Fibroblast of the conjunctiva (primary cell): Measurements from ENCODE around the gene CAND2.

Experiments
- DNase-seq: peaks from one replicate; pipeline ENCODE4 v3.0.0-alpha.2; 2010; ENCODE audit warnings: low read depth

The CAND2 gene

GRCh38 chr3:12796171-12797123, at the start of gene CAND2:
Gene CAND2, plus strand, starts transcription at chr3:12796680. Its CDS starts 41 bp downstream, at chr3:12796721.
- peak; percentile 23 for DNase-seq

- DNase-seq = no peak
These were observed 48.0 kb upstream of the CAND2 start for GRCh38 chr3:12748477-12748876.

DNA sequence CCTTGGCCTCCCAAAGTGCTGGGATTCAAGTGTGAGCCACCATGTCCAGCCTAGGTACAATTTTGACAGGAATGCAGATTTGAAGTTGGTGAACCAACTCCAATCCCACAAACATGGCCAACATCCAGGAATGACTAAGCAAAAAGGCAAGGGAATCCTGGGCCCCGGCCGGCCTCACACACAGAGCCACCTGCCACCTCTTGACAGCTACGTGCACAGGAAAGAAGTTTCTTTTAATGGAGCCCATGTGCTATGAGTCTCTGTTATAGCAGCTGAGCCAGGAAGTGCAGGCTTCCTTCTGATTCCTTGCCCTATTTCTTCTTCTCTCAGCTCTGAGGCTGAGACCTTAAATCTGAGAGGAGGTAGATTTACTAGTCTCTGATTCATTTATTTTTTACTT, 46.3 kb upstream of the CAND2 start:
- DNase-seq = peak; percentile 35

DNA sequence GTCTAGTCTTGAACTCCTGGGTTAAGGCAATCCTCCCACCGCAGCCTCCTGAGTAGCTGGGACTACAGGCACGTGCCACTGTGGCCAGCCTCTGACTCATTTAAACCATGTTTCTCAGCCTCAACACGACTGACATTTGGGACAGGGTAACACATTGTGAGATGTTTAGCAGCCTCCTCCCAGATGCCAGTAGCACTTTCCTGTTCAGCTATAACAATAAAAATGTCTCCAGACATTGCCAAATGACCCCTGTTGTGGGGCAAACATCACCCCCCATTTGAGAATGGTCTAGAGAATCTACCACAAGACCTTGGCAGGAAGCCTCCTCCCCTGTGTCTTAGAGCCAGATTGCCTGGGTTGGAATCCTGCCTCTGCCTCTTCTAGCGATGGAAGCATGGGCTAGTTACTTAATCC, 45.8 kb upstream of the CAND2 start:
- peak; percentile 40 for DNase-seq

GRCh38 chr3:12751571-12751970, 44.9 kb upstream of the CAND2 start:
- no peak for DNase-seq

- DNase-seq = no peak
These were observed 44.4 kb upstream of the CAND2 start for GRCh38 chr3:12752102-12752501.

GRCh38 chr3:12752809-12753208, 43.7 kb upstream of the CAND2 start:
- no peak for DNase-seq

DNA sequence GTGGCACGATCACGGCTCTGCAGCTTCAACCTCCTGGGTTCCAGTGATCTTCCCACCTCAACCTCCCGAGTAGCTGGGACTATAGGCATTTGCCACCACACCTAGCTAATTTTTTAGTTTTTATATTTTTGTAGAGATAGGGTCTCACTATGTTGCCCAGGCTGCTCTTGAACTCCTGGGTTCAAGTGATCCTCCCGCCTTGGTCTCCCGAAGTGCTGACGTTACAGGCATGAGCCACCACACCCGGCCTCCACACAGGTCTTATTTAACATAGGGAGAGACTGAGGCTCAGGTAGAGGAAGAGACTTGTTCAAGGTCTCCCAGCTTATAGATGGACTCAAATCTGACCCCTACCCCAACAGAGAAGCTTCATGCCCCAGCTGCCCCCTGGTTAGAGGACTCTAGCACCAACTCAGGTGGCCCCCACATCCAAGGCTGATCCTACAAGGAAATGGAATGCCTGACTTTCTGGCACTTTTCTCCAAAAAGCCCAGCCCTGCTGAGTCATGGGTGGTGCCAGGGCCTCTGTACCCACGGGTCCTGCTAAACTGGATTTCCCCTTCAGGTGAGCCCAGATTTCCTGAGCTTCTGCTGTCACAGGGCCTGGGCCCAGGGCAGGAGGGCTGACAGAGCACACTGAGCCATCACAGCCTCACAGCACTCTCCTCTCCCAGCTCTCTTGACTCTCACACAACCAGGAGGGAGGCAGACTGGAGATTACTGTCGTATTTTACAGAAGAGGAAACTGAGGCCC, 43.0 kb upstream of the CAND2 start:
- no peak for DNase-seq

GRCh38 chr3:12754313-12754712, 42.2 kb upstream of the CAND2 start:
- no peak for DNase-seq

- no peak for DNase-seq
These were observed 40.7 kb upstream of the CAND2 start for GRCh38 chr3:12755754-12756153.

DNA sequence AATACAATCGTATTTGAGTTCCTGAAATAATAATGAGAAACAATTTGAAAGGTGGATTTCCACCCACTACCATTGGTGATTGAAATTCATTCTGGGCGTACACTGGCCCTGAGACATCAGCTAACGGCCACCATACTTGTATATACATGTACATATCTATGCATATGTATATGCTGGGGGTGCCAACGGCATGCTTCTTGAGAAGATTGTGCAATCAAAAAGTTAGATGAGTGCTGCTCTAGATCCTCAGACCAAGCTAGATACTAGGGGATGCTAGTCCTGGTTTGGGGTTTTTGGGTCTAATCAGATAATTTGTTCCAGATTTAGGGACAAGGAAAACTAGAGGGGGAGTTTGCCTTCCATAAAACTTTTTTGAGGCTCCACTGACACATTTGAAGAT, 40.3 kb upstream of the CAND2 start:
- no peak for DNase-seq

DNA sequence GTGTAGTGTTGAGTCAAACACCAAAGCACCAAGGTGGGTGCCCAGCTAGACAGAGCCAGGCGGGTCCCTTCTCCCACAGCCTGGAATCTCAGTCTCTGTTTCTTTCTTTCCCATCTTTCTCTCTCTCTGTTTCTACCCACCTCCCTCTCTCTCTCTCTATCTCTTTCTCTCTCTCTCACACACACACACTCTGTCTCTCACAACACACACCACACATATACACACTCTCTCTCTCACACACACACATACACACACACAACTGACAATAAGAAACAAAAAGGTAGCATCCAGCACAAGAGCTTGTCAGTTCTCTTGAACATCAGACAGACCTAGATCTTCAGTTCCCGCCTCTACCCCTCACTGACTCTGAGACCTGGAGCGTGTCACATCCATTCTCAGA, 39.8 kb upstream of the CAND2 start:
- DNase-seq = no peak

DNA sequence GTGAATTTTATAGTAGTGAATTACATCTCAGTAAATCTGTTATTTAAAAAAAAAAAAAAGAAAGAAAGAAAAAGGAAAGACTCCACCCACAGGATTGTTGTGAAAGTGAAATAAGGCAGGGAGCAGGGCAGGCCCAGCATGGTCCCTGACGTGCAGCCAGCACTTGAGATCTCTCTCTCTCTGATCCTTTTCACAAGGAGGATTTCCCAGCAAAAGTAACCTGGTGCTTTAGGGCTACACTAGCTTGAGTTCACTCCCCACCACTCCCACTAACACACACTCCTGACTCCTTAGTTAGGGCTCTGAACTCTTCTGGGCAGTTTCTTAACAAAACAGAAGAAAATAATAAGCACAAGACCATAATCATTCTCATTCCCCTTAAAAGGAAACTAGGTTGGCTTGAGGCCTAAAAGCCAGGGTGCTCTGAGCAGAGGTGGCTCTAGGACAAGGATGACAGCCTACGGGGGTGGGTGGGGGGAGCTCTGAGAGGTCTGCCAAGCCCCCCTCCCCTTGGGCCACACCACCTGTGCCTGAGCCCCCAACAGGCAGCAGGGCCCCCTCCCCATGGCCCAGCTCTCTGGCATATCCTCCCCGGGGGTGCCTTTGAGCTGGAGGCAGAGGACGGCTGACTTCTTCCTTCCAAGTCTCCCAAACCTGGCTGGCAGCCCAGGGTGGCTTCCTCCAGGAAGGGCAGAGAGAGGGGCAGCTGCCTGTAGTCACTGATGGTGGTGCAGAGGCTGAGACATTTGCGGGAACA, 38.3 kb upstream of the CAND2 start:
- DNase-seq = peak; percentile 42

DNA sequence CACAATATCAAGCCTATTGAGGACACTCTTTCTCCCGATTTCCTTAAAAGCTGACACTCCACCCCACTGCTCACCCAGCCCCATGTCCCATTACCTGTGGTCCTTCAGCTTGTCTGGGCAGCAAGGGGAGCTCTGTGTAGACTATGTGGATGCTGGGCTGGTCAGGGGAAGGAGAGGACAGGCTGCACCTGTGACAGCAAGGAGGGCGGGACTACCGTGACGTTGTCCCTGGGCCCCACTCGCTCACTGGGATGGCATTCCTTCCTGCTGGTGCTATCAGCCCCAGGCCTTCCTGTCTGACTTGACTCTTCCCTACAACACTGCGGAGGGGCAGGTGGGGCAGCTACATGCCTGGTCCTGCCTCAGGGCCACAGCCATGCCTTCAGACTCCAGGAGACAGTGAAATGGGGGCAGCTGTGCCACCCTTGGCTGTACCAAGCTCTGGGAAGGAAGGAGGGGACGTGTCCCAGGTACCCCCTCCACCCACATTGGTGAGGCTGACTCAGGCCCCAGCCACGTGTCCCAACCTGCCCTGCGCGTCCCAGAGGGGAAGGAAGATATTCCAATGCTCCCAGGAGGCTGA, 37.3 kb upstream of the CAND2 start, which contains the start of gene TMEM40:
TMEM40 (minus strand) TSS at position 163 of the 583 bp plus-strand sequence. CDS start 9,427 bp downstream, outside the sequence.
- no peak for DNase-seq

DNA sequence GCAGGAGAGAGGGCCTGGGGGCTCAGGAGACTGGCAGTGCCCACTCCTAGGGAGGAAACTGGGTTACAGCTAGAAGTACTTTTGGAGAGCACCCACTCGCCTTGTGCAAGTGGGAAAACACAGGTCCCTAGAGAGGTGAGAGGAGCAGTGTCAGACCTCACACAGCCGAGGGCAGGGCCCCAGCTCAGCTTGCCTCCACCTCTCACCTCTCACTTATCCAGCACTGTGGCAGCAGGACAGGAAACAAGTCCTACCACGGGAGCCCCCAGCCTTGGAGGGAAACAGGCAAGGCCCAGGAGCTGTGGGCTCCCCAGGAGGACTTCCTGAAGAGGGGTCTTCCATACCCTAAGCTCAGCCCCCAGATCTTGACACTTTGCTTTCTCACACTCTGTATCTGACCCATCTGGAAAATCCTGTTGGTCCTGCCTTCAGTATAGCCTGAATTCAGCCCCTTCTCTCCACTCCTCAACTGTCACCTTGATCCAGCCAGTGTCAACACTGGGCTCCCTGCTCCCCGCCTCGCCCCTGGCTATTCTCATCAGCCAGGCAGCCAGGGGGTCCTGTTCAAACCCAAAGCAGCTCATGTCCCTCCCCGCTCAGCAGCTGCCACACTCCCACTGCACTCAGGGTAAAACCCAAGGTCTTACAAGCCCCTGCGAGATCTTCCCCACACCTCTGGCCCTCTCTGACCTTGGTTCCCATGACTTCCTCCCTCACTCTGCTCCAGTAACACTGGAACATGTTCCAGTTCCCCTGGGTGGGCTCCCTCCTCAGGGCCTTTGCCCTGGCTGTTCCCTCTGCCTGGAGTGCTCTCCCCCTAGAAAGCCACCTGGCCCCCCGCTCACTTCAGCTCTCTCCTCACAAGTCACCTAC, 36.6 kb upstream of the CAND2 start:
- no peak for DNase-seq

- no peak for DNase-seq
These were observed 32.2 kb upstream of the CAND2 start for GRCh38 chr3:12764171-12764776.

GRCh38 chr3:12766541-12766940, 29.9 kb upstream of the CAND2 start:
- DNase-seq = no peak

- DNase-seq = no peak
These were observed 27.6 kb upstream of the CAND2 start for GRCh38 chr3:12768579-12769527.

- DNase-seq = no peak
These were observed 26.7 kb upstream of the CAND2 start for GRCh38 chr3:12769761-12770160.
